22Rv1 (cell line): ENCODE results near the gene ODAD3.
"Not testable (repeated sequence)": the region's sequence is repeated elsewhere in the genome, so short reads cannot be mapped to it uniquely, and the experiment has no call there.

Source experiments
- CTCF ChIP-seq: fragments of 450-650 bp; IDR thresholded peaks from 2 replicates; pipeline ENCODE4 v1.5.1; 2017; ENCODE audit warnings: mild to moderate bottlenecking
- ZFX ChIP-seq: fragments of 450-650 bp; IDR thresholded peaks from 2 replicates; pipeline ENCODE4 v1.6.1; 2017; ENCODE audit warnings: antibody characterized with exemption, borderline replicate concordance

DNA sequence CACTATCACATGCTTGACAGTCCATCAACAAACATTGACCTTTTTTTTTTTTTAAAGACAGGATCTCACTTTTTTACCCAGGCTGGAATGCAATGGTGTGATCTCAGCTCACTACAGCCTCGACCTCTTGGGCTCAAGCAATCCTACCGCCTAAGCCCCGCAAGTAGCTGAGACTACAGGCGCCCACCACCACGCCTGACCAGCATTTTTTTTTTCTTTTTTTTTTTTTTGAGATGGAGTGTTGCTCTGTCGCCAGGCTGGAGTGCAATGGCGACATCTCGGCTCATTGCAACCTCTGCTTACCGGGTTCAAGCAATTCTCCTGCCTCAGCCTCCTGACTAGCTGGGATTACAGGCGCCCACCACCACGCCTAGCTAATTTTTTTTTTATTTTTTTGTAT, 24.0 kb upstream of the ODAD3 start:
- TF ChIP-seq CTCF, ZFX: not testable (repeated sequence)
